GM19193 (cell line): Measurements from ENCODE around the gene AATK.

ENCODE experiments used
- POLR2A ChIP-seq: IDR thresholded peaks from 4 replicates; pipeline ENCODE4 v1.6.1; 2011; ENCODE audit not compliant: insufficient read depth, insufficient read length; ENCODE audit errors: extremely low read depth

AATK gene

GRCh38 chr17:81189670-81190530, 23.9 kb upstream of the AATK start:
- no peak for TF ChIP-seq POLR2A

GRCh38 chr17:81189016-81189415, 23.0 kb upstream of the AATK start:
- TF ChIP-seq POLR2A: no peak

- no peak for TF ChIP-seq POLR2A
Measured at GRCh38 chr17:81188491-81188840, 22.4 kb upstream of the AATK start.

- no peak for TF ChIP-seq POLR2A
Measured at GRCh38 chr17:81187586-81188490, 21.8 kb upstream of the AATK start.

GRCh38 chr17:81187120-81187519, 21.1 kb upstream of the AATK start:
- TF ChIP-seq POLR2A: no peak

DNA sequence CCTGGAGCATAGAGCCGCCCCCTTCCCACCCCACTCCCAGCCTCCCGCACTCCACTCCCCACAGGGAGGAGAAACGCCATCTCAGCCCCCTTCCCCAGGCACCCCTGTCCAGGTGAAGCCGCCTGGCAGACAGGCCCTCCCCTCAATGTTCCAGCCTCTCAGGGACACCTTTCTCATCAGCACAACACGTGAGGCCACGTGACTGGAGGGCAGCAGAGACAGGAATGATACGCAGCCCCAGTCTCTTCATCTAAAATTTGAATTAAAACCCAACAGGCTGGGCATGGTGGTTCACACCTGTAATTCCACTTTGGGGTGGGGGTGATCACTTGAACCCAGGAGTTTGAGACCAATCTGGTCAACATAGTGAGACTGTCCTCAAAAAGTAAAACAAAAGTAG, 20.2 kb upstream of the AATK start:
- no peak for TF ChIP-seq POLR2A

- TF ChIP-seq POLR2A: no peak
Measured at GRCh38 chr17:81184555-81184954, 18.5 kb upstream of the AATK start.

- TF ChIP-seq POLR2A: no peak
Measured at GRCh38 chr17:81183807-81184206, 17.8 kb upstream of the AATK start.

GRCh38 chr17:81183316-81183715, 17.3 kb upstream of the AATK start:
- TF ChIP-seq POLR2A: no peak

GRCh38 chr17:81182596-81182995, 16.6 kb upstream of the AATK start:
- no peak for TF ChIP-seq POLR2A

GRCh38 chr17:81181811-81182185, 15.8 kb upstream of the AATK start:
- no peak for TF ChIP-seq POLR2A

DNA sequence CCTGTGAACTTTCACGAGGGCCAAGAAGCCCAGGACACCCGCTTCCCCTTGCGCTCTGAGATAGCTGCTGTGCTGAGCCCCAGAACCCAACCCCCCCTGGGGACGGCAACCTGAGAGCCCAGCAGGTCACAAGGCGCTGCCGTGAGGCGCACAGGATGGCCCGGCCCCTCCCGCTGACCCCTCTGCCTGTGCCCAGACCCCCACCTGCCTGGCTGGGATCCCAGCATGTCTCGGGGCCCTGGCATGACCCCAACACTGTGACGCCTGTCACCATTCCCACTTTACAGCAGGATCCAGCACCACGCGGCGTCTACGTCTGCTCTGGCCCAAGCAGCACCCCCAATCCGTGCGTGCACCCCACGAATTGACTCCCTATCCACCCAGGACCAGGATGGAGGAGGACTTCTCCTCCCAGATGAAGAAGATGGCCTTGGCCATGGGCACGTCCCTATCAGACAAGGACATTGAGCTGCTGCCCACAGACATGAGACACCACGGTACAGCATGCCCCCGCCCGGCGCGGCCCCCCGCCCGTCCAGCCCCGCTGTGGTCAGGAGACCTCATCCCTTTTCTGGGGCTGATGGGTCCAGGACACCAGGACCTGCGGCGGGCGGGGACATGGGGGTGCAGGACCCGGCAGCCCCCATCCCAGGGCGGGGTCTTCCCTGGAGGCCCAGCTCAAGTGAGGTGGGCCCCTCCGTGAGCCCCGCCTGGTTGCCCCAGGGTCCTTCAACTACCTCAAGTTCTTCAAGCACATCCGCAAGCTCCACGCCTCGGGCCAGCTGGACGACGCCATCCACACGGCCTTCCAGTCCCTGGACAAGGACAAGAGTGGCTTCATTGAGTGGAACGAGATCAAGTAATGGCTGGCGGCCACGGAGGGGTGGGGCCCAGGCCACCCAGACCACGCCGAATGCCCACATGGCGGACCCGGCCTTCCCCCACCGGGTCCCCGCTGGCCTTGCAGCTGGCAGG, 15.1 kb upstream of the AATK start:
- no peak for TF ChIP-seq POLR2A

- no peak for TF ChIP-seq POLR2A
Measured at GRCh38 chr17:81179861-81180260, 13.8 kb upstream of the AATK start.

GRCh38 chr17:81179220-81179619, 13.2 kb upstream of the AATK start:
- TF ChIP-seq POLR2A: no peak
